Measurements from ENCODE around the gene SLC7A5.
"Not testable (repeated sequence)": the region's sequence is repeated elsewhere in the genome, so short reads cannot be mapped to it uniquely, and the experiment has no call there.

GRCh38 chr16:87887931-87888330 lies 18.6 kb upstream of the SLC7A5 start:
- TF ChIP-seq ELF4 (IDR thresholded peaks at IDR 0.05); CTBP1 (IDR thresholded peaks at IDR 0.05; ENCODE audit: borderline replicate concordance); BHLHE40 (IDR thresholded peaks at IDR 0.05; ENCODE audit: borderline replicate concordance); LEF1 (IDR thresholded peaks at IDR 0.05; ENCODE audit: borderline replicate concordance); L3MBTL2 (conservative IDR thresholded peaks at IDR 0.05); SP1 (IDR thresholded peaks at IDR 0.05); NFRKB (IDR thresholded peaks at IDR 0.05); TARDBP (IDR thresholded peaks at IDR 0.05); ARNT (IDR thresholded peaks at IDR 0.05): not testable (repeated sequence)

Measured in HEK293T (cell line).